EL (cell line): ENCODE results near the gene SENP7.
A peak's percentile ranks its signal among the peaks of the same experiment; 100 is the strongest.
"Not testable (repeated sequence)": the region's sequence is repeated elsewhere in the genome, so short reads cannot be mapped to it uniquely, and the experiment has no call there.

Experiments used
- DNase-seq: peaks from one replicate; pipeline ENCODE4 v3.0.0-alpha.2; 2016

Gene SENP7

GRCh38 chr3:101512646-101513418 is at the start of gene SENP7:
SENP7 (minus strand) TSS chr3:101513212; CDS start chr3:101513130, 82 bp downstream.
- DNase-seq, result peak; percentile 88

- peak; percentile 92 for DNase-seq
Measured at GRCh38 chr3:101561630-101562328, 48.8 kb upstream of the SENP7 start, which contains the start of gene TRMT10C. TRMT10C (plus strand) TSS chr3:101561868; CDS start chr3:101564782, 2,914 bp downstream.

- no peak for DNase-seq
Measured at GRCh38 chr3:101556064-101556463, 43.1 kb upstream of the SENP7 start.

- not testable (repeated sequence) for DNase-seq
Measured at GRCh38 chr3:101553381-101553780, 40.4 kb upstream of the SENP7 start.

GRCh38 chr3:101551359-101552081 is 38.5 kb upstream of the SENP7 start:
- not testable (repeated sequence) for DNase-seq

GRCh38 chr3:101549473-101549872 is 36.5 kb upstream of the SENP7 start:
- DNase-seq, result no peak

- DNase-seq, result no peak
Measured at GRCh38 chr3:101548527-101549105, 35.6 kb upstream of the SENP7 start.

- DNase-seq, result no peak
Measured at GRCh38 chr3:101544161-101544850, 31.3 kb upstream of the SENP7 start.

GRCh38 chr3:101542957-101543356 is 29.9 kb upstream of the SENP7 start:
- no peak for DNase-seq

GRCh38 chr3:101536955-101537354 is 23.9 kb upstream of the SENP7 start:
- DNase-seq, result not testable (repeated sequence)

- no peak for DNase-seq
Measured at GRCh38 chr3:101536266-101536665, 23.3 kb upstream of the SENP7 start.

- DNase-seq, result no peak
Measured at GRCh38 chr3:101535221-101535620, 22.2 kb upstream of the SENP7 start.

GRCh38 chr3:101533603-101533968 is 20.6 kb upstream of the SENP7 start:
- peak; percentile 24 for DNase-seq

GRCh38 chr3:101532783-101533602 is 20.0 kb upstream of the SENP7 start:
- no peak for DNase-seq

- peak; percentile 41 for DNase-seq
Measured at GRCh38 chr3:101531473-101532086, 18.6 kb upstream of the SENP7 start.

GRCh38 chr3:101530686-101531047 is 17.7 kb upstream of the SENP7 start:
- no peak for DNase-seq

- DNase-seq, result no peak
Measured at GRCh38 chr3:101529816-101530685, 17.0 kb upstream of the SENP7 start.

- no peak for DNase-seq
Measured at GRCh38 chr3:101527906-101528305, 14.9 kb upstream of the SENP7 start.

- no peak for DNase-seq
Measured at GRCh38 chr3:101527441-101527840, 14.4 kb upstream of the SENP7 start.

- no peak for DNase-seq
Measured at GRCh38 chr3:101521211-101521701, 8.2 kb upstream of the SENP7 start.
